Spleen (tissue), 7 donors: Measurements from ENCODE around the gene LDHD.

Source experiments
- POLR2A ChIP-seq, 3 donors: fragments of 450-650 bp; IDR thresholded peaks; one replicate each; pipeline ENCODE4 v1.5.1; 2017; ENCODE audit warnings: antibody characterized with exemption in 3 of 3, mild to moderate bottlenecking in 1 of 3
- POLR2AphosphoS5 ChIP-seq, 3 donors: sonication (generic); formaldehyde crosslinking; IDR thresholded peaks; one replicate each; pipeline ENCODE4 v1.5.1; 2017; ENCODE audit warnings: antibody characterized with exemption in 3 of 3
- TF ChIP-seq, protein P1 (sequence below), 11 experiments: fragments of 200-600 bp in 7 of 11; fragments of 450-650 bp in 4 of 11; sonication (generic) in 4 of 11; IDR thresholded peaks in 8 of 11; conservative IDR thresholded peaks in 3 of 11; 1 replicate in 7 of 11; 2 replicates in 4 of 11; pipeline versions ENCODE4 v1.4.0 to v1.8.0; 2016 to 2021; ENCODE audit warnings: antibody characterized with exemption in 11 of 11, inconsistent platforms in 4 of 11, mild to moderate bottlenecking in 1 of 11
- donor health status: DM: no; HTN: no; CAD: no; lungs with moderate emphysema.
- donor health status: DM: no; HTN: no; CAD: no.
- donor health status: DM: no; HTN: no; CAD: no.

DNA sequence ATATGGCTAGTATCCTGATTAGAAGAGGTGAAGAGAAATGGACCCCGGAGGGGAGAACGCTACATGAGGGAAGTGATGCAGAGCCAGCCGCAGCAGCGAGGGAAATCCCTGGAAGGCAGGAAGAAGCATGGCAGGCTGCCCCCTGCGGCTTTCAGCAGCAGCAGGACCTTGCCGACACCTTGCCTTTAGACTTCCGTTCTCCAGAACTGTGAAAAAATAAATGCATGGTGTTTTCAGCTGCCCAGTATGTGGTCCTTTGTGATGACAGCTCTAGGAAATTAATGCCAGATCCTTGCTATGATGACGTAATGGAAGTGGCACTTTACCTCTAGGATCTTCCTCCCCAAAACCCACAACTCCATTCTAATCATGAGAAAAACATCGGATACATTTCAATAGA lies 22.1 kb upstream of the LDHD start:
- TF ChIP-seq, protein P1, sequence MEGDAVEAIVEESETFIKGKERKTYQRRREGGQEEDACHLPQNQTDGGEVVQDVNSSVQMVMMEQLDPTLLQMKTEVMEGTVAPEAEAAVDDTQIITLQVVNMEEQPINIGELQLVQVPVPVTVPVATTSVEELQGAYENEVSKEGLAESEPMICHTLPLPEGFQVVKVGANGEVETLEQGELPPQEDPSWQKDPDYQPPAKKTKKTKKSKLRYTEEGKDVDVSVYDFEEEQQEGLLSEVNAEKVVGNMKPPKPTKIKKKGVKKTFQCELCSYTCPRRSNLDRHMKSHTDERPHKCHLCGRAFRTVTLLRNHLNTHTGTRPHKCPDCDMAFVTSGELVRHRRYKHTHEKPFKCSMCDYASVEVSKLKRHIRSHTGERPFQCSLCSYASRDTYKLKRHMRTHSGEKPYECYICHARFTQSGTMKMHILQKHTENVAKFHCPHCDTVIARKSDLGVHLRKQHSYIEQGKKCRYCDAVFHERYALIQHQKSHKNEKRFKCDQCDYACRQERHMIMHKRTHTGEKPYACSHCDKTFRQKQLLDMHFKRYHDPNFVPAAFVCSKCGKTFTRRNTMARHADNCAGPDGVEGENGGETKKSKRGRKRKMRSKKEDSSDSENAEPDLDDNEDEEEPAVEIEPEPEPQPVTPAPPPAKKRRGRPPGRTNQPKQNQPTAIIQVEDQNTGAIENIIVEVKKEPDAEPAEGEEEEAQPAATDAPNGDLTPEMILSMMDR (IDR thresholded peaks at IDR 0.05 in 8 of 11, conservative IDR thresholded peaks at IDR 0.05 in 3 of 11), result no peak
- TF ChIP-seq POLR2AphosphoS5 (IDR thresholded peaks at IDR 0.05) (no peak), POLR2A (IDR thresholded peaks at IDR 0.05) (no peak)
